Measurements from ENCODE around the gene SLC25A12.

DNA sequence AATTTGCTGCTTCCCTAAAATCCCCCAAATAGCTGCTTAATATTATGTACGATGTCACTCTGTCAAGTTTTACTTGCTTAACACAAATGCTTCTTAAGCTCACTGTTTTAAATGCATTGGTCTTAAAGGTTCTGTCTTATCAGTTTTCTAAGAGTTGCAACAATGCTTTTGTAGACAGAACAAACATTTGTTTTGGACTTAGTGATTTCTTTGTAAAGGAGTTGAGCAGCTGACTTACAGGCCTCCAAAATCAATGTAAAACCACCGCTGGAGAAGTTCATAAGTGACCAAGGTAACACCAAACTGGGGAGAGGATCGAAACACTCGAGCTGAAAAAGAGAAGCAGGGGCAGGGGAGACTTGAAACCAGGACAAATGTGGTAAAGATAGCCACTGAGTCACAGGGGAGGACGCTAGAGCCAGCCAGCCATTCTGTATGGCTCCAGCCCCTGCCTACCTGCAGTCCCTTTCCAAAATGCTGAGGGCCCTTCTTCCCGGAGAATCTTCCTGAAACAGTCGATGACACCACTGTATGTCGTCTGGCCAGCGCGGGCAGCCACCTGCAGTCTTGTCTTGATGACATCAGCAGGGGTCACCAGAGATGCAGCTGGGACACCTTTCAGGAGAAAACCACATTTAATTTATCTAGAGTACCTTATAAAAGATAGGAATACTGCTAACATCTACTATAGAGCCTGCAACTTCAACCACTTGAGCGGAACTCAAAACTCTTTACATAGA, 106.5 kb downstream of the SLC25A12 start:
- no peak for TF ChIP-seq EP300 (IDR thresholded peaks at IDR 0.05; ENCODE audit: low read depth)
- TF ChIP-seq POLR2AphosphoS5 (IDR thresholded peaks at IDR 0.05) = no peak
- TF ChIP-seq, protein P1, sequence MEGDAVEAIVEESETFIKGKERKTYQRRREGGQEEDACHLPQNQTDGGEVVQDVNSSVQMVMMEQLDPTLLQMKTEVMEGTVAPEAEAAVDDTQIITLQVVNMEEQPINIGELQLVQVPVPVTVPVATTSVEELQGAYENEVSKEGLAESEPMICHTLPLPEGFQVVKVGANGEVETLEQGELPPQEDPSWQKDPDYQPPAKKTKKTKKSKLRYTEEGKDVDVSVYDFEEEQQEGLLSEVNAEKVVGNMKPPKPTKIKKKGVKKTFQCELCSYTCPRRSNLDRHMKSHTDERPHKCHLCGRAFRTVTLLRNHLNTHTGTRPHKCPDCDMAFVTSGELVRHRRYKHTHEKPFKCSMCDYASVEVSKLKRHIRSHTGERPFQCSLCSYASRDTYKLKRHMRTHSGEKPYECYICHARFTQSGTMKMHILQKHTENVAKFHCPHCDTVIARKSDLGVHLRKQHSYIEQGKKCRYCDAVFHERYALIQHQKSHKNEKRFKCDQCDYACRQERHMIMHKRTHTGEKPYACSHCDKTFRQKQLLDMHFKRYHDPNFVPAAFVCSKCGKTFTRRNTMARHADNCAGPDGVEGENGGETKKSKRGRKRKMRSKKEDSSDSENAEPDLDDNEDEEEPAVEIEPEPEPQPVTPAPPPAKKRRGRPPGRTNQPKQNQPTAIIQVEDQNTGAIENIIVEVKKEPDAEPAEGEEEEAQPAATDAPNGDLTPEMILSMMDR (IDR thresholded peaks at IDR 0.05) = no peak
